Panc1 (cell line): ENCODE data around the gene CRISPLD2.

ENCODE experiments used
- POLR2AphosphoS5 ChIP-seq: IDR thresholded peaks from 2 replicates; pipeline ENCODE4 v1.6.1; 2012; ENCODE audit warnings: mild to moderate bottlenecking, low read depth, low read length, moderate library complexity
- SIN3A ChIP-seq: IDR thresholded peaks from 2 replicates; pipeline ENCODE4 v1.6.1; 2012; ENCODE audit warnings: low read depth, mild to moderate bottlenecking, low read length, moderate library complexity, borderline replicate concordance; ENCODE audit not compliant: insufficient read depth
- TCF7L2 ChIP-seq: IDR thresholded peaks from 2 replicates; pipeline ENCODE4 v1.6.1; 2011; ENCODE audit warnings: mild to moderate bottlenecking, low read depth, low read length, inconsistent platforms
- TF ChIP-seq, protein P1 (sequence below), 2 experiments: IDR thresholded peaks; 2 replicates each; pipeline ENCODE4 v1.6.1; 2011 to 2012; ENCODE audit warnings: low read depth in 2 of 2, control low read depth in 1 of 2, low read length in 1 of 2, mild to moderate bottlenecking in 1 of 2, moderate library complexity in 1 of 2; ENCODE audit not compliant: insufficient read depth in 1 of 2
- TF ChIP-seq, protein P2 (sequence below): fragments of 450-650 bp; IDR thresholded peaks from 2 replicates; pipeline ENCODE4 v1.5.1; 2017; ENCODE audit warnings: mild to moderate bottlenecking

DNA sequence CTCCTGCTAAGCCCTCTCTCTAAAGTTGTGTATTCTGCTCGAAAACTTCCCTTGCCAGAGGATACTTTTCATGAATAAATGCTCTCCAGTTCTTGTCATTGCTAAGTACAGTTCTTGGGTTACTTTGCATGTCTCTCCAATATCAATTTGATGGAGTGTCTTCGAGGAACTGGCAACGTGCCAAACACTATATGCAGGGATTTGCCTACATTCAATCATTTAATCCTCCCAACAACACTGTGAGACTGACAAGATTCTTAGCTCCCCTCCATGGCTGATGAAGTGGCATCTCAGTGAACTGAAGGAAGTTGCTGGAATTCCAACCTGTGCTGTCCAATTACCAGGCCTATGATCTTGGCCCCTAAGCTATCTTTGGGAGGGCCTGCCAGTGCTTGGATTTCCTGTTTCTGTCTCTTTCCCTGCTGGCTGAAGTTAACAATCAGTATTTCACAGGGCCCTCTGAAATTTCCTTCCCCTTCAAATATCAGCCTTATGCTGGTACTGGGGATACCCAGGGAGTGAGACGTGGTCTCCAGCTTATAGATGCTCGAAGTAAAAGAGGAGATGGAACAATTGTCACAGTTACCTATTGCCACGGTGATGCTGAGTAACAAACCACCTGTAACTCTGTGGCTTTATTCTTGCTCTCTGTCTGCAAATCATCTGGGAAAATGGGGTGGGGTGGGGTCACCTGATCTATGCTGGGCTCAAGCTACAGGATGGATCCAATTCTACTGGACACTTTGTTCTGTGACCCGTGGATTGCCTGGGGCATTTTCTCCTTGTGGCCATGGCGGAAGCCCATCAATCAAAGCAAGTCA is 19.4 kb upstream of the CRISPLD2 start:
- TF ChIP-seq, protein P1, sequence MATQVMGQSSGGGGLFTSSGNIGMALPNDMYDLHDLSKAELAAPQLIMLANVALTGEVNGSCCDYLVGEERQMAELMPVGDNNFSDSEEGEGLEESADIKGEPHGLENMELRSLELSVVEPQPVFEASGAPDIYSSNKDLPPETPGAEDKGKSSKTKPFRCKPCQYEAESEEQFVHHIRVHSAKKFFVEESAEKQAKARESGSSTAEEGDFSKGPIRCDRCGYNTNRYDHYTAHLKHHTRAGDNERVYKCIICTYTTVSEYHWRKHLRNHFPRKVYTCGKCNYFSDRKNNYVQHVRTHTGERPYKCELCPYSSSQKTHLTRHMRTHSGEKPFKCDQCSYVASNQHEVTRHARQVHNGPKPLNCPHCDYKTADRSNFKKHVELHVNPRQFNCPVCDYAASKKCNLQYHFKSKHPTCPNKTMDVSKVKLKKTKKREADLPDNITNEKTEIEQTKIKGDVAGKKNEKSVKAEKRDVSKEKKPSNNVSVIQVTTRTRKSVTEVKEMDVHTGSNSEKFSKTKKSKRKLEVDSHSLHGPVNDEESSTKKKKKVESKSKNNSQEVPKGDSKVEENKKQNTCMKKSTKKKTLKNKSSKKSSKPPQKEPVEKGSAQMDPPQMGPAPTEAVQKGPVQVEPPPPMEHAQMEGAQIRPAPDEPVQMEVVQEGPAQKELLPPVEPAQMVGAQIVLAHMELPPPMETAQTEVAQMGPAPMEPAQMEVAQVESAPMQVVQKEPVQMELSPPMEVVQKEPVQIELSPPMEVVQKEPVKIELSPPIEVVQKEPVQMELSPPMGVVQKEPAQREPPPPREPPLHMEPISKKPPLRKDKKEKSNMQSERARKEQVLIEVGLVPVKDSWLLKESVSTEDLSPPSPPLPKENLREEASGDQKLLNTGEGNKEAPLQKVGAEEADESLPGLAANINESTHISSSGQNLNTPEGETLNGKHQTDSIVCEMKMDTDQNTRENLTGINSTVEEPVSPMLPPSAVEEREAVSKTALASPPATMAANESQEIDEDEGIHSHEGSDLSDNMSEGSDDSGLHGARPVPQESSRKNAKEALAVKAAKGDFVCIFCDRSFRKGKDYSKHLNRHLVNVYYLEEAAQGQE (IDR thresholded peaks at IDR 0.05; ENCODE audit: insufficient read depth in 1 of 2, low read depth in 2 of 2, low read length in 1 of 2), result no peak
- TF ChIP-seq, protein P2, sequence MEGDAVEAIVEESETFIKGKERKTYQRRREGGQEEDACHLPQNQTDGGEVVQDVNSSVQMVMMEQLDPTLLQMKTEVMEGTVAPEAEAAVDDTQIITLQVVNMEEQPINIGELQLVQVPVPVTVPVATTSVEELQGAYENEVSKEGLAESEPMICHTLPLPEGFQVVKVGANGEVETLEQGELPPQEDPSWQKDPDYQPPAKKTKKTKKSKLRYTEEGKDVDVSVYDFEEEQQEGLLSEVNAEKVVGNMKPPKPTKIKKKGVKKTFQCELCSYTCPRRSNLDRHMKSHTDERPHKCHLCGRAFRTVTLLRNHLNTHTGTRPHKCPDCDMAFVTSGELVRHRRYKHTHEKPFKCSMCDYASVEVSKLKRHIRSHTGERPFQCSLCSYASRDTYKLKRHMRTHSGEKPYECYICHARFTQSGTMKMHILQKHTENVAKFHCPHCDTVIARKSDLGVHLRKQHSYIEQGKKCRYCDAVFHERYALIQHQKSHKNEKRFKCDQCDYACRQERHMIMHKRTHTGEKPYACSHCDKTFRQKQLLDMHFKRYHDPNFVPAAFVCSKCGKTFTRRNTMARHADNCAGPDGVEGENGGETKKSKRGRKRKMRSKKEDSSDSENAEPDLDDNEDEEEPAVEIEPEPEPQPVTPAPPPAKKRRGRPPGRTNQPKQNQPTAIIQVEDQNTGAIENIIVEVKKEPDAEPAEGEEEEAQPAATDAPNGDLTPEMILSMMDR, result no peak
- TF ChIP-seq POLR2AphosphoS5 (no peak), TCF7L2 (no peak), SIN3A (no peak)
